ENCODE data around the gene CAND2. TPM values are rescaled to one million over a fixed set of nuclear protein-coding genes. Genes with fewer than 3 reads are reported as not detected.

CAND2 gene
- total and polyA plus RNA-seq, 9 donors, result 3.5 to 25.1 (median 16.6) TPM

GRCh38 chr3:12807601-12808359, 11.3 kb downstream of the CAND2 start:
- no peak for TF ChIP-seq POLR2A (IDR thresholded peaks at IDR 0.05)
- no peak overlapping the region for H3K4me3 ChIP-seq
- DNase-seq, result no peak
- no peaks in the 10 kb centered on the region for H3K36me3 ChIP-seq
- H3K27ac ChIP-seq, result no peak overlapping the region
- intact Hi-C loops (cut with DNase I), result no loop called here
- H3K27me3 ChIP-seq, result no peaks in the 10 kb centered on the region
- H3K9me3 ChIP-seq, result no peaks in the 10 kb centered on the region
- no peaks in the 10 kb centered on the region for H3K4me1 ChIP-seq (ENCODE audit: insufficient read depth)
- 66 to 82% (median 70%) methylated on average over 4 to 7 of the region's 7 CpGs for WGBS, 3 donors

GRCh38 chr3:12808587-12808986, 12.1 kb downstream of the CAND2 start:
- H3K4me3 ChIP-seq, result no peak overlapping the region
- no peaks in the 10 kb centered on the region for H3K4me1 ChIP-seq (ENCODE audit: insufficient read depth)
- TF ChIP-seq POLR2A (IDR thresholded peaks at IDR 0.05) (no peak), CTCF (IDR thresholded peaks at IDR 0.05) (no peak), EP300 (IDR thresholded peaks at IDR 0.05) (no peak)
- no peak for DNase-seq
- H3K9me3 ChIP-seq, result no peaks in the 10 kb centered on the region
- 68 to 81% (median 80%) methylated on average over 2 of the region's 2 CpGs for WGBS, 3 donors
- H3K27me3 ChIP-seq, result no peaks in the 10 kb centered on the region
- no peaks in the 10 kb centered on the region for H3K36me3 ChIP-seq
- H3K27ac ChIP-seq, result no peak overlapping the region
- intact Hi-C loops (cut with DNase I), result no loop called here

GRCh38 chr3:12809001-12809400, 12.5 kb downstream of the CAND2 start:
- no peak for TF ChIP-seq POLR2A (IDR thresholded peaks at IDR 0.05)
- TF ChIP-seq EP300 (IDR thresholded peaks at IDR 0.05), result no peak
- no peak for TF ChIP-seq CTCF (IDR thresholded peaks at IDR 0.05)
- Histone ChIP-seq H3K36me3 (no peaks in the 10 kb centered on the region), H3K4me3 (no peak overlapping the region), H3K27ac (no peak overlapping the region), H3K4me1 (ENCODE audit: insufficient read depth) (no peaks in the 10 kb centered on the region), H3K27me3 (no peaks in the 10 kb centered on the region), H3K9me3 (no peaks in the 10 kb centered on the region)
- intact Hi-C loops (cut with DNase I), result no loop called here
- DNase-seq, result no peak
- 89 to 96% (median 93%) methylated on average over 3 of the region's 3 CpGs for WGBS, 3 donors

GRCh38 chr3:12809435-12809834, 13.0 kb downstream of the CAND2 start:
- WGBS, 3 donors, result 72 to 79% (median 79%) methylated on average over 5 of the region's 5 CpGs
- H3K27me3 ChIP-seq, result no peaks in the 10 kb centered on the region

More at GRCh38 chr3:12809435-12809834, 13.0 kb downstream of the CAND2 start:
- DNase-seq, result peak in 1 of 5 donors; percentile 26
- H3K36me3 ChIP-seq, result no peaks in the 10 kb centered on the region
- TF ChIP-seq POLR2A (IDR thresholded peaks at IDR 0.05), result no peak
- no peak for TF ChIP-seq CTCF (IDR thresholded peaks at IDR 0.05)
- TF ChIP-seq EP300 (IDR thresholded peaks at IDR 0.05), result no peak
- H3K4me3 ChIP-seq, result peak overlapping the region; percentile 38
- H3K9me3 ChIP-seq, result no peaks in the 10 kb centered on the region
- intact Hi-C loops (cut with DNase I), result no loop called here
- peak overlapping the region in 1 of 2 donors; percentile 65 for H3K27ac ChIP-seq
- H3K4me1 ChIP-seq (ENCODE audit: insufficient read depth), result no peaks in the 10 kb centered on the region
